ENCODE data around the gene MTIF3. TPM values are rescaled to one million over a fixed set of nuclear protein-coding genes. Genes with fewer than 3 reads are reported as not detected.

Gene MTIF3, protein sequence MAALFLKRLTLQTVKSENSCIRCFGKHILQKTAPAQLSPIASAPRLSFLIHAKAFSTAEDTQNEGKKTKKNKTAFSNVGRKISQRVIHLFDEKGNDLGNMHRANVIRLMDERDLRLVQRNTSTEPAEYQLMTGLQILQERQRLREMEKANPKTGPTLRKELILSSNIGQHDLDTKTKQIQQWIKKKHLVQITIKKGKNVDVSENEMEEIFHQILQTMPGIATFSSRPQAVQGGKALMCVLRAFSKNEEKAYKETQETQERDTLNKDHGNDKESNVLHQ
- total RNA-seq (2022; extraction: Qiagen RNA extraction; ENCODE audit: low read depth) = 20.3 to 31.9 TPM (median 24.0 TPM) in 5 replicates

GRCh38 chr13:27449936-27450828 is at the start of gene MTIF3:
Gene MTIF3 (minus strand): TSS chr13:27450564. CDS start chr13:27440448, 10,116 bp downstream.

GRCh38 chr13:27424246-27425157 is 25.9 kb downstream of the MTIF3 start, which contains the start of gene GTF3A:
Gene GTF3A (plus strand): TSS chr13:27424619.

Other genes with a start within 250 kb of the MTIF3 start
- gene RPL21, start 199.0 kb downstream of the MTIF3 start, total RNA-seq (2022; extraction: Qiagen RNA extraction; ENCODE audit: low read depth) = 1,185 to 2,530 TPM (median 1,304 TPM) in 5 replicates
- gene RASL11A, start 179.7 kb downstream of the MTIF3 start, total RNA-seq (2022; extraction: Qiagen RNA extraction; ENCODE audit: low read depth) = 3.1 to 5.4 TPM (median 4.1 TPM) in 5 replicates
- gene GTF3A, start 25.9 kb downstream of the MTIF3 start, total RNA-seq (2022; extraction: Qiagen RNA extraction; ENCODE audit: low read depth) = 98.8 to 112 TPM (median 102 TPM) in 5 replicates
- 2.0 to 4.0 TPM (median 3.5 TPM) in 5 replicates for gene LNX2, start 170.0 kb upstream of the MTIF3 start, total RNA-seq (2022; extraction: Qiagen RNA extraction; ENCODE audit: low read depth)
- gene POLR1D, start 171.3 kb upstream of the MTIF3 start, total RNA-seq (2022; extraction: Qiagen RNA extraction; ENCODE audit: low read depth) = 141 to 195 TPM (median 155 TPM) in 5 replicates